GM12874 (cell line): Measurements from ENCODE around the gene CCDC112.

ENCODE experiments used
- TF ChIP-seq, protein P1 (sequence below): IDR thresholded peaks from 2 replicates; pipeline ENCODE4 v1.5.1; 2011; ENCODE audit warnings: low read depth, mild to moderate bottlenecking, control low read depth, low read length, moderate library complexity; ENCODE audit not compliant: insufficient read depth

The CCDC112 gene

DNA sequence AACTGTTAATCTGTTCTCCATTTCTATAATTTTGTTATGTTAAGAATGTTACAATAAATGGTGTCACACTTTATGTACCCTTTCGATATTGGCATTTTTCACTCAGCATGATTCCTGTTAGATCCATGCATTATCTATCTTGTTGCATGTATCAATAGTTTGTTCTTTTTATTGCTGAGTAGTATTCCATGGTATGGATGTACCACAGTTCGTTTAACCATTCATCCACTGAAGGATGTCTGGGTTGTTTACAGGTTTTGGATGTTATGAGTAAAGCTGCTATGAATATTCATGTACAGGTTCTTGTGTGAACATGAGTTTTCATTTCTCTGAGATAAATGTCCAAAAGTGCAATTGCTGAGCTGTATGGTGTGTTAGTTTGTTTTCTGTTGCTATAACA is 26.3 kb upstream of the CCDC112 start:
- TF ChIP-seq, protein P1, sequence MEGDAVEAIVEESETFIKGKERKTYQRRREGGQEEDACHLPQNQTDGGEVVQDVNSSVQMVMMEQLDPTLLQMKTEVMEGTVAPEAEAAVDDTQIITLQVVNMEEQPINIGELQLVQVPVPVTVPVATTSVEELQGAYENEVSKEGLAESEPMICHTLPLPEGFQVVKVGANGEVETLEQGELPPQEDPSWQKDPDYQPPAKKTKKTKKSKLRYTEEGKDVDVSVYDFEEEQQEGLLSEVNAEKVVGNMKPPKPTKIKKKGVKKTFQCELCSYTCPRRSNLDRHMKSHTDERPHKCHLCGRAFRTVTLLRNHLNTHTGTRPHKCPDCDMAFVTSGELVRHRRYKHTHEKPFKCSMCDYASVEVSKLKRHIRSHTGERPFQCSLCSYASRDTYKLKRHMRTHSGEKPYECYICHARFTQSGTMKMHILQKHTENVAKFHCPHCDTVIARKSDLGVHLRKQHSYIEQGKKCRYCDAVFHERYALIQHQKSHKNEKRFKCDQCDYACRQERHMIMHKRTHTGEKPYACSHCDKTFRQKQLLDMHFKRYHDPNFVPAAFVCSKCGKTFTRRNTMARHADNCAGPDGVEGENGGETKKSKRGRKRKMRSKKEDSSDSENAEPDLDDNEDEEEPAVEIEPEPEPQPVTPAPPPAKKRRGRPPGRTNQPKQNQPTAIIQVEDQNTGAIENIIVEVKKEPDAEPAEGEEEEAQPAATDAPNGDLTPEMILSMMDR, result no peak

DNA sequence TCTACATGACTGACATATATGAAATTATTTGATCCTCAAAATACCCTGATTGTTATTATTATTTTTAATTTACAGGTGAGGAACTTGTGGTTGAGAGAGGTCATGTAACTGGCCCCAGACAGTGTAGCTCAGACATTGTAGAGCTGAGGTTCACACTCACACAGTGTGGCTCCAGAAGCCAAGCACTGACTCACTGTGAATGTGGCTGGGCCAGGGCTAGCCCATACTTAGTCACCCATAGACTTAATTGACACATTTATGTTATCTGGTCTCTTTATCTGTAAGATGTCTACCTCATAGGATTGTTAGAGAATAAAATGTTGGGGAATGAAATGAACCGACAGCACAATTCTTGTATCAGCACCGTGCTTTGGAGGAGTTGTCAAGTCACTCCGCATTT is 24.9 kb upstream of the CCDC112 start:
- TF ChIP-seq, protein P1, result no peak

DNA sequence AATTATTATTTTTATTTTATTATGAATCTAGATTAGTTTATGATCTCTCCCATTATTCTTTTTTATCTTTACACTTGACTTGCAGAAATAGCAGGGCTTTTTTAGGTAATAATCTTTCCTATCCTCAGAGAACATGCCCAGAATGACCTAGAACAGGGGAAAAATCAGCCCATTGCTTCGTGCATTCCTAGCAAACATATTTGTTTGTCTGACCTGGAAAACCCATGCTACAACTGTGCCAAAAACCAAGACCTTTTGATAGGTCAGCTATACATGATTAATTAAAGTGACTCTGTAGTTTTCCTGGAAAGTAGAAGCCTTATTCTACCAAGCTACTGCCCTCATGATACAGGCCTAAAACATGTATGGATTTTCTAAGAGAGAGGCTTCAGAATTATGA is 24.1 kb upstream of the CCDC112 start:
- TF ChIP-seq, protein P1, result no peak

DNA sequence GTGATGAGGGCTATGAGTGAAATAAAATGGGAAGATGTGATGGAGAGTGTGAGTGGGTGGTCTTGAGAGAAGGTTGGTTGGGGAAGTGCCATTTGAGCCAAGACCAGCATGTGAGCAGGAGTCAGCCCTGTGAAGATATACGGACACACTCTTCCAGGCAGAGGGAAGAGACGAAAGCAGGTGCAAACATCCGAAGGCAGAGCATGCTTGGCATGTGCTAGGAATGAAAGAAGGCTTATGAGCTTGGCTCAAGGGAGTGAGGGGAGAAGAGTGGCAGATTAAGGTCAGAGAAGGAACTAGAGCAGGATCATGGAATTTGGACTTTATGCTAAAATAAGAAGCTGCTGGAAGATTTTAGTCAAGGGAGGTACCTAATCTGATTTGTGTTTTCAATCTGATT is 23.6 kb upstream of the CCDC112 start:
- TF ChIP-seq, protein P1, result no peak

DNA sequence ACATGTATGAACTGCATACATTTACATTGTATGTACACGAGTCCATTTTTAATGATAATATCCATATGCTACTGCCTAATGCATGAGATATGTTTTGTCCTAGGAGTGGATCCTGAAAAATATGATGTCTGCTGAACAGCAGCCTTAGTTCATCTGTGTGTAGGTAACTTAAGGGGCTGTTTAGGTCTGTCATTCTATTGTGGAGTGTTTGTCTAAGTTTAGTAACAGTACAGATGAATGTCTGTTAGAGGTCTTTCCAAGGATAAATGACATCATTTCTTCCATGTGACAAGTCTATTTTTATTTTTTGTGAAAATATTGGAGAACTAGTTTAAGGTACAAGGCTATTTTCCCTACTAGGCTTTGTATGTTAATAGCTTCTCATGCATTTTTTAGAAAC is 22.6 kb upstream of the CCDC112 start:
- TF ChIP-seq, protein P1, result no peak

DNA sequence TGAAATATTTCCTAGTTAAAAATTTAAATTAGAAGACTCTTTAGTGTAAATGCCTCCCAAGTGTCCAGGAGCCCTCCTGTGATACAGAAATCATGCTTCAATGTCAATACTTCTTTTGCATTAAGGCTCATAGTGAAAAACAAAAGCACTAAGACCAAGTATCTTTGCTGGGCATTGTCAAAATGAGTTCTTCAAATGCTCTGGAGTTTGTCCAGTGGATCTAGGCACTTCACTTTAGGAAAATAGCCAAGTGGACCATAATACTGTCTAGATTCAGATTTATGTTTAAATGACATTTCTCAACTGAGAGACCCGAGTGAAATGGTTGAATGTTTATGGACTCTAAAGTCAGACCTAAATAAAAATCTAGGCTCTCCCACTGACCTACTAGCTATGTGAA is 21.3 kb upstream of the CCDC112 start:
- TF ChIP-seq, protein P1, result no peak

DNA sequence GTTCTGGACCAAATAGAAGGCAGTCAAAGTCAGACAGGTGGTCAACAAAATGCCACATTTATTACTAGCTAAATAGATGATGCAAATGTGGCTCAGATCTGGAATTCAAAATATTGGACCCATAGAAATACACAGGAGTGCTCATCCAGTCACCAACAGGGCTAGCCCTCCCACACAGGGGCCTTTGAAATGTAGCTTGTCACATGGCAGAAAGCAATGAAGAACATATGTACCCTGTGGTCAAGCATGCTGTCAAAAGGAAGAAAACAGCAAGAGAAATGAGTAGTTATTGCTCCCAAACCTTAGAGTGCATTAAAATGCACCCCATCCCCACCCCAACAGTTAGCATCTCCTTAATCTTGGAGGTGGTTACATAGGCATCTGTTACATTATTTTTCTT is 20.9 kb upstream of the CCDC112 start:
- TF ChIP-seq, protein P1, result no peak

DNA sequence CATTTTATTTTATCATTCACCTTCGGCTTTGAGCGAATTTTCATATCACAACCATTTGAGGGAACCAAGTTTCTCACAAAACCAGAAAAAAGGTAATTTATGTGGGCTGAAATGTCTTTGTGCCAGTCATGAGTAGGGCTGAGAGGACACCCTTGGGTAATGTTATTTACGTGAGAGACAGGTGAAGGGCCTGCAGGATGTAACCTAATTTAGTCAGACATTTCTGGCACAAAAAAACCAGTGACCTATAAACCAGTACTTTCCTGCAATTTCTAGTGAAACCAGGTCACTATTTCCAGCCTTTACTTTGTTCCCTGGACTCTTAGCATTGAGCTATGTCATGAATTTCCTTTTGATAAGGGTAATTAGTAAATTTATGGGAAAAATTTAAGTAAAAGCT is 17.2 kb upstream of the CCDC112 start:
- TF ChIP-seq, protein P1, result no peak
